Activated B cell treated with CpG ODN at 0.5 μM for 24 hours (primary cell): ENCODE data around the gene MDN1. TPM values are rescaled to one million over a fixed set of nuclear protein-coding genes. Genes with fewer than 3 reads are reported as not detected.

Source experiments
- ATAC-seq: fragments of 200-7000 bp; cut with Tn5 transposase; one replicate; pipeline ENCODE4 v1.10.0; 2021; ENCODE audit warnings: low read depth, mild to moderate bottlenecking, moderate library complexity
- CTCF ChIA-PET: fragments of 350-600 bp; sonication (Branson Sonifier 250); formaldehyde crosslinking; loops from one replicate; lab custom pipeline; 2021; ENCODE audit warnings: antibody characterized with exemption; lab: Charles Lee
- POLR2A ChIA-PET: fragments of 350-600 bp; sonication (Branson Sonifier 250); formaldehyde crosslinking; loops from one replicate; lab custom pipeline; 2021; ENCODE audit warnings: antibody characterized with exemption; lab: Charles Lee
- DNase-seq: peaks from one replicate; pipeline ENCODE4 v3.0.0; 2022
- H3K27ac Mint-ChIP-seq: one replicate; pipeline ENCODE4 v1.8.0; 2020; ENCODE audit warnings: mixed read lengths
- H3K27me3 Mint-ChIP-seq: one replicate; pipeline ENCODE4 v1.8.0; 2021; ENCODE audit warnings: mixed read lengths
- H3K36me3 Mint-ChIP-seq: one replicate; pipeline ENCODE4 v1.8.0; 2021; ENCODE audit warnings: low read depth, mixed read lengths
- H3K4me1 Mint-ChIP-seq: one replicate; pipeline ENCODE4 v1.8.0; 2021; ENCODE audit warnings: mixed read lengths
- H3K4me3 Mint-ChIP-seq: one replicate; pipeline ENCODE4 v1.8.0; 2020; ENCODE audit warnings: mild to moderate bottlenecking, mixed read lengths
- H3K9me3 Mint-ChIP-seq: one replicate; pipeline ENCODE4 v1.8.0; 2020; ENCODE audit warnings: mixed read lengths
- intact Hi-C: fragments of 100-400 bp; cut with micrococcal nuclease; formaldehyde crosslinking; loops from one replicate; pipeline ENCODE4 v1.15.1; 2024
- total RNA-seq: library from RNA; stranded (reverse); gene quantifications from 2 replicates; pipeline ENCODE4 v1.2.3, GENCODE V29; 2022
- TF ChIP-seq, protein P1 (sequence below): fragments of 200-600 bp; IDR thresholded peaks from one replicate; pipeline ENCODE4 v1.8.0; 2022; ENCODE audit warnings: antibody characterized with exemption, mild to moderate bottlenecking

Gene MDN1
- total RNA-seq, 1 donor from 2014 or later, result 65.4 TPM

DNA sequence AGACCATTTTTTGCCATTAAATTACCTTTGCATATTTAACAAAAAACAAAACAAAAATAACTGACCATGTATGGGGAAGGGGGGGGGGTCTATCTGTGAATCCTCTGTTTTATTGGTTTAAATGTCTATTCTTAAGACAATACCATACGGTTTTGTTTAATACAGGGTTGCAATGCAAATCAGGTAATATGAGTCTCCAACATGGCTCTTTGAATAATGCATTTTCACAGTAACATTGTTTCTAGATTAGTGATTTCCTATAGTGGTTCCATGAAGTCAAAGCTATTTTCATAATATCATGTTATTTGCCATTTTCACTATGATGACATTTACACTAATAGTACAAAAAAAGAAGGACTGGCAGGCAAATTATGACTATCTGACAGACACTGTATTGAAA lies 116.3 kb downstream of the MDN1 start:
- ATAC-seq, result no peak
- TF ChIP-seq, protein P1, sequence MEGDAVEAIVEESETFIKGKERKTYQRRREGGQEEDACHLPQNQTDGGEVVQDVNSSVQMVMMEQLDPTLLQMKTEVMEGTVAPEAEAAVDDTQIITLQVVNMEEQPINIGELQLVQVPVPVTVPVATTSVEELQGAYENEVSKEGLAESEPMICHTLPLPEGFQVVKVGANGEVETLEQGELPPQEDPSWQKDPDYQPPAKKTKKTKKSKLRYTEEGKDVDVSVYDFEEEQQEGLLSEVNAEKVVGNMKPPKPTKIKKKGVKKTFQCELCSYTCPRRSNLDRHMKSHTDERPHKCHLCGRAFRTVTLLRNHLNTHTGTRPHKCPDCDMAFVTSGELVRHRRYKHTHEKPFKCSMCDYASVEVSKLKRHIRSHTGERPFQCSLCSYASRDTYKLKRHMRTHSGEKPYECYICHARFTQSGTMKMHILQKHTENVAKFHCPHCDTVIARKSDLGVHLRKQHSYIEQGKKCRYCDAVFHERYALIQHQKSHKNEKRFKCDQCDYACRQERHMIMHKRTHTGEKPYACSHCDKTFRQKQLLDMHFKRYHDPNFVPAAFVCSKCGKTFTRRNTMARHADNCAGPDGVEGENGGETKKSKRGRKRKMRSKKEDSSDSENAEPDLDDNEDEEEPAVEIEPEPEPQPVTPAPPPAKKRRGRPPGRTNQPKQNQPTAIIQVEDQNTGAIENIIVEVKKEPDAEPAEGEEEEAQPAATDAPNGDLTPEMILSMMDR, result no peak
- POLR2A ChIA-PET, result interaction anchor here (0.6 kb wide), 1 partner anchor 281 kb away, joined by 4 read pairs; no protein-coding TSS in a partner anchor
- Mint-ChIP-seq H3K36me3 (peaks cover 78% of the 10 kb centered on the region), H3K4me1 (no peaks in the 10 kb centered on the region), H3K27ac (no peak overlapping the region), H3K9me3 (no peaks in the 10 kb centered on the region), H3K27me3 (no peaks in the 10 kb centered on the region), H3K4me3 (no peak overlapping the region)
- intact Hi-C loops, result loop anchor here (10.0 kb wide), 1 partner anchor 268 kb away; the partner anchor contains the start of gene ANKRD6
- DNase-seq, result no peak
- CTCF ChIA-PET, result no interaction called here

DNA sequence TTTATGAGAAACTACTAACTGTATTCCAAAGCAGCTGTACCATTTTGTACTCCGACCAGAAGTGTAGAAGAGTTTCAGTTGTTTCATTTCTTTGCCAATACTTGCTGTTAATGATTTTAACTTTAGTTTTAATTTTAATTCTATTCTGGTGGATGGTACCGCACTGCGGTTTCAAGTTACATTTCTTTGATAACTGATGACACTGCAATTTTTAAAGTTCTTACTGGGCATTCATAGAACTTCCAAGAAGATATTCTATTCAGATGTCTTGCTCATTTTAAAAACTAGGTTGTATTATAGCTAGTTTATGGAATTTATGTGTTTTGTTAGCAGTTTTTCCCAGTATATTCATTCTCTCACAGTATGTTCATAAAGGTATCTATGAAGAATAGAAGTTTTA lies 117.2 kb downstream of the MDN1 start:
- Mint-ChIP-seq H3K36me3 (peaks cover 76% of the 10 kb centered on the region), H3K4me3 (no peak overlapping the region), H3K27ac (no peak overlapping the region), H3K4me1 (no peaks in the 10 kb centered on the region), H3K27me3 (no peaks in the 10 kb centered on the region), H3K9me3 (no peaks in the 10 kb centered on the region)
- intact Hi-C loops, result loop anchor here (10.0 kb wide), 1 partner anchor 268 kb away; the partner anchor contains the start of gene ANKRD6
- no peak for ATAC-seq
- CTCF ChIA-PET, result no interaction called here
- DNase-seq, result no peak
- TF ChIP-seq, protein P1, result no peak
- POLR2A ChIA-PET, result no interaction called here

DNA sequence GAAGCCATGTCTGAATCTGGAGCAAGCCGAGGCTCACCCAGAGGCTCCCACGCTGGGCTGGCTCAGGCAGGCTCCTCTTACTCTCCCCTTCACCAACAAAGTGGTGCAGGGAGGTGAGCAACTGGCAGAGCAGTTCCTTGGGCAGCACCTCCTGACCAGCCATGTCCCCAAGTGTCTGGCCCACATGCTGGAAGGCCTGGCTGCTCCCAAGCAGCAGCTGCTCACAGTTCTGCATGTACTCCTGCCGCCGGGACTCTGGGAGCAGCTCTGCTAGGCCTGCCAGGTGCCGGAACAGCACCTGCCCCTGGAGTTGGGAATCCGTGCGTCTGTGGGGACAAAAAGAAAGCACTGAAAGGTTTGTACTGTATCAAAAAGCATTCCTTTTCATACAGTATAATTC lies 123.9 kb downstream of the MDN1 start:
- ChIA-PET POLR2A (interaction anchor here (0.7 kb wide), 1 partner anchor 345 kb away, joined by 3 read pairs; no protein-coding TSS in a partner anchor), CTCF (interaction anchor here (1.4 kb wide), 1 partner anchor 263 kb away, joined by 3 read pairs; no protein-coding TSS in a partner anchor)
- no peak overlapping the region for H3K27ac Mint-ChIP-seq

DNA sequence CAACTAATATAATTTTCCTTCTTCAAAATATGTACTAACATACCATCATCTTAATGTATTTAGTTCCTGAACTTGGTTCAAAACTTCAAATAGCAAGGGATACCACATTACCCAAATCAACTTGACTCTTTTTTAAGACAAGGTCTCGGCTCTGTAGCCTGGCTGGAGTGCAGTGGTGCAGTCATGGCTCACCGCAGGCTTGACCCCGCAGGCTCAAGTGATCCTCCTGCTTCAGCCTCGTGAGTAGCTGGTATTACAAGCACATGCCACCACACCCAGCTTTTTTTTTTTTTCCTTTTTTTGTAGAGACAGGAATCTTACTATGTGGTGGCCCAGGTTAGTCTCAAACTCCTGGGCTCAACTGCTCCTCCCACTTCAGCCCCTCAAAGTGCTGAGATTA lies 125.2 kb downstream of the MDN1 start:
- TF ChIP-seq, protein P1, result no peak
- Mint-ChIP-seq H3K27ac (no peak overlapping the region), H3K4me1 (peaks cover 12% of the 10 kb centered on the region), H3K9me3 (no peaks in the 10 kb centered on the region), H3K36me3 (peaks cover 89% of the 10 kb centered on the region), H3K4me3 (no peak overlapping the region), H3K27me3 (no peaks in the 10 kb centered on the region)
- intact Hi-C loops, result no loop called here
- POLR2A ChIA-PET, result no interaction called here
- no peak for DNase-seq
- CTCF ChIA-PET, result interaction anchor here (1.4 kb wide), 1 partner anchor 262 kb away, joined by 3 read pairs; no protein-coding TSS in a partner anchor
- no peak for ATAC-seq

More for the DNA sequence above, 123.9 kb downstream of the MDN1 start:
- no peak for DNase-seq
- Mint-ChIP-seq H3K9me3 (no peaks in the 10 kb centered on the region), H3K36me3 (peaks cover 90% of the 10 kb centered on the region), H3K4me1 (peaks cover 5% of the 10 kb centered on the region), H3K4me3 (no peak overlapping the region), H3K27me3 (no peaks in the 10 kb centered on the region)
- intact Hi-C loops, result no loop called here
- TF ChIP-seq, protein P1, result no peak
- no peak for ATAC-seq

DNA sequence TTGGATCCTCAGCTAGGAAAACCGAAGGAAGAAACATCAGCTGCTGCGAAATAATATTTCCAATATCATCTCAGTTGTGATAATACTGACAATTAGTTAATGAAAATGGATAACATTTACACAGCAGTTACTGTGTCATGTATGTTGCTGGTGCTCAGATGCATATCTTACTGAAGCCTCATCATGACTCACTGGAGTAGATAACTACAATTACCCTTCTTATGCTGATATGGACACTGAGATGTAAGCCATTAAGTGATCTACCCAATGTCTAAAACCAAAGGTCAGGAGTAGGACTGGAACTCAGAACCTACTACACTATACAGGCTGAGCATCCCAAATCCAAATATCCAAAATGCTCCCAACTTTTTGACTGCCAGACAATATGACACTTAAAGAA lies 126.4 kb downstream of the MDN1 start:
- Mint-ChIP-seq H3K4me3 (no peak overlapping the region), H3K27me3 (no peaks in the 10 kb centered on the region), H3K4me1 (peaks cover 12% of the 10 kb centered on the region), H3K9me3 (no peaks in the 10 kb centered on the region), H3K36me3 (peaks cover 92% of the 10 kb centered on the region), H3K27ac (no peak overlapping the region)
- no peak for DNase-seq
- no peak for ATAC-seq
- TF ChIP-seq, protein P1, result no peak
- ChIA-PET CTCF (interaction anchor here (0.6 kb wide), 1 partner anchor 39 kb away, joined by 5 read pairs; no protein-coding TSS in a partner anchor), POLR2A (no interaction called here)
- intact Hi-C loops, result no loop called here
